ENCODE measurements around the gene PRKCD. TPM values are rescaled to one million over a fixed set of nuclear protein-coding genes. Genes with fewer than 3 reads are reported as not detected.

Gene PRKCD
- total RNA-seq, 1 donor from 2014 or later: 3.7 TPM

GRCh38 chr3:53178246-53178645, 17.2 kb downstream of the PRKCD start:
- Histone ChIP-seq H3K4me3 (ENCODE audit: low read length in 3 of 3) (no peak overlapping the region), H3K9ac (ENCODE audit: low read depth in 1 of 3, low read length in 3 of 3) (no peak overlapping the region), H3K9me3 (ENCODE audit: control insufficient read depth in 3 of 3, low read length in 3 of 3) (no peaks in the 10 kb centered on the region), H3K27ac (ENCODE audit: low read depth, low read length) (no peak overlapping the region), H3K27me3 (ENCODE audit: control insufficient read depth in 3 of 3, insufficient read depth in 3 of 3, low read length in 3 of 3) (no peaks in the 10 kb centered on the region), H3K4me1 (ENCODE audit: control insufficient read depth in 3 of 3, insufficient read depth in 3 of 3, low read length in 3 of 3) (no peaks in the 10 kb centered on the region), H3K36me3 (ENCODE audit: control insufficient read depth in 3 of 3, insufficient read depth in 3 of 3, low read length in 3 of 3) (peaks cover 9 to 22% (median 13%) of the 10 kb centered on the region in 3 donors)

- H3K27me3 ChIP-seq (ENCODE audit: control insufficient read depth in 3 of 3, insufficient read depth in 3 of 3, low read length in 3 of 3): no peaks in the 10 kb centered on the region
- H3K4me1 ChIP-seq (ENCODE audit: control insufficient read depth in 3 of 3, insufficient read depth in 3 of 3, low read length in 3 of 3): no peaks in the 10 kb centered on the region
- H3K9ac ChIP-seq (ENCODE audit: low read depth in 1 of 3, low read length in 3 of 3): no peak overlapping the region
- H3K9me3 ChIP-seq (ENCODE audit: control insufficient read depth in 3 of 3, low read length in 3 of 3): no peaks in the 10 kb centered on the region
- H3K36me3 ChIP-seq (ENCODE audit: control insufficient read depth in 3 of 3, insufficient read depth in 3 of 3, low read length in 3 of 3): peaks cover 9 to 22% (median 16%) of the 10 kb centered on the region in 3 donors
- no peak overlapping the region for H3K27ac ChIP-seq (ENCODE audit: low read depth, low read length)
- H3K4me3 ChIP-seq (ENCODE audit: low read length in 3 of 3): no peak overlapping the region
These were observed 18.6 kb downstream of the PRKCD start for GRCh38 chr3:53179580-53179979.

- no peaks in the 10 kb centered on the region for H3K4me1 ChIP-seq (ENCODE audit: control insufficient read depth in 3 of 3, insufficient read depth in 3 of 3, low read length in 3 of 3)
- no peak overlapping the region for H3K27ac ChIP-seq (ENCODE audit: low read depth, low read length)
- H3K36me3 ChIP-seq (ENCODE audit: control insufficient read depth in 3 of 3, insufficient read depth in 3 of 3, low read length in 3 of 3): peaks cover 9 to 22% (median 18%) of the 10 kb centered on the region in 3 donors
- H3K4me3 ChIP-seq (ENCODE audit: low read length in 3 of 3): no peak overlapping the region
- no peaks in the 10 kb centered on the region for H3K27me3 ChIP-seq (ENCODE audit: control insufficient read depth in 3 of 3, insufficient read depth in 3 of 3, low read length in 3 of 3)
- no peak overlapping the region for H3K9ac ChIP-seq (ENCODE audit: low read depth in 1 of 3, low read length in 3 of 3)
- no peaks in the 10 kb centered on the region for H3K9me3 ChIP-seq (ENCODE audit: control insufficient read depth in 3 of 3, low read length in 3 of 3)
These were observed 19.5 kb downstream of the PRKCD start for GRCh38 chr3:53180305-53181023.

- no peaks in the 10 kb centered on the region for H3K4me1 ChIP-seq (ENCODE audit: control insufficient read depth in 3 of 3, insufficient read depth in 3 of 3, low read length in 3 of 3)
- no peaks in the 10 kb centered on the region for H3K9me3 ChIP-seq (ENCODE audit: control insufficient read depth in 3 of 3, low read length in 3 of 3)
- peaks cover 9 to 24% (median 18%) of the 10 kb centered on the region in 3 donors for H3K36me3 ChIP-seq (ENCODE audit: control insufficient read depth in 3 of 3, insufficient read depth in 3 of 3, low read length in 3 of 3)
- H3K9ac ChIP-seq (ENCODE audit: low read depth in 1 of 3, low read length in 3 of 3): no peak overlapping the region
- no peak overlapping the region for H3K4me3 ChIP-seq (ENCODE audit: low read length in 3 of 3)
- no peak overlapping the region for H3K27ac ChIP-seq (ENCODE audit: low read depth, low read length)
- no peaks in the 10 kb centered on the region for H3K27me3 ChIP-seq (ENCODE audit: control insufficient read depth in 3 of 3, insufficient read depth in 3 of 3, low read length in 3 of 3)
These were observed 20.0 kb downstream of the PRKCD start for GRCh38 chr3:53181024-53181371.

GRCh38 chr3:53181528-53181927, 20.5 kb downstream of the PRKCD start:
- Histone ChIP-seq H3K4me3 (ENCODE audit: low read length in 3 of 3) (no peak overlapping the region), H3K9me3 (ENCODE audit: control insufficient read depth in 3 of 3, low read length in 3 of 3) (no peaks in the 10 kb centered on the region), H3K27ac (ENCODE audit: low read depth, low read length) (no peak overlapping the region), H3K4me1 (ENCODE audit: control insufficient read depth in 3 of 3, insufficient read depth in 3 of 3, low read length in 3 of 3) (no peaks in the 10 kb centered on the region), H3K27me3 (ENCODE audit: control insufficient read depth in 3 of 3, insufficient read depth in 3 of 3, low read length in 3 of 3) (no peaks in the 10 kb centered on the region), H3K36me3 (ENCODE audit: control insufficient read depth in 3 of 3, insufficient read depth in 3 of 3, low read length in 3 of 3) (peaks cover 9 to 26% (median 19%) of the 10 kb centered on the region in 3 donors), H3K9ac (ENCODE audit: low read depth in 1 of 3, low read length in 3 of 3) (no peak overlapping the region)

- Histone ChIP-seq H3K36me3 (ENCODE audit: control insufficient read depth in 3 of 3, insufficient read depth in 3 of 3, low read length in 3 of 3) (peaks cover 20 to 30% (median 21%) of the 10 kb centered on the region in 3 donors), H3K9me3 (ENCODE audit: control insufficient read depth in 3 of 3, low read length in 3 of 3) (no peaks in the 10 kb centered on the region), H3K4me1 (ENCODE audit: control insufficient read depth in 3 of 3, insufficient read depth in 3 of 3, low read length in 3 of 3) (no peaks in the 10 kb centered on the region)
These were observed 21.9 kb downstream of the PRKCD start for GRCh38 chr3:53182764-53183355.

GRCh38 chr3:53183514-53183913, 22.5 kb downstream of the PRKCD start:
- no peak overlapping the region for H3K27ac ChIP-seq (ENCODE audit: low read depth, low read length)
- H3K9ac ChIP-seq (ENCODE audit: low read depth in 1 of 3, low read length in 3 of 3): no peak overlapping the region
- no peak overlapping the region for H3K4me3 ChIP-seq (ENCODE audit: low read length in 3 of 3)
- H3K9me3 ChIP-seq (ENCODE audit: control insufficient read depth in 3 of 3, low read length in 3 of 3): no peaks in the 10 kb centered on the region
- no peaks in the 10 kb centered on the region for H3K27me3 ChIP-seq (ENCODE audit: control insufficient read depth in 3 of 3, insufficient read depth in 3 of 3, low read length in 3 of 3)
- peaks cover 19 to 30% (median 20%) of the 10 kb centered on the region in 3 donors for H3K36me3 ChIP-seq (ENCODE audit: control insufficient read depth in 3 of 3, insufficient read depth in 3 of 3, low read length in 3 of 3)
- H3K4me1 ChIP-seq (ENCODE audit: control insufficient read depth in 3 of 3, insufficient read depth in 3 of 3, low read length in 3 of 3): no peaks in the 10 kb centered on the region

More at GRCh38 chr3:53182764-53183355, 21.9 kb downstream of the PRKCD start:
- H3K27ac ChIP-seq (ENCODE audit: low read depth, low read length): no peak overlapping the region
- H3K9ac ChIP-seq (ENCODE audit: low read depth in 1 of 3, low read length in 3 of 3): no peak overlapping the region
- no peaks in the 10 kb centered on the region for H3K27me3 ChIP-seq (ENCODE audit: control insufficient read depth in 3 of 3, insufficient read depth in 3 of 3, low read length in 3 of 3)
- H3K4me3 ChIP-seq (ENCODE audit: low read length in 3 of 3): no peak overlapping the region

GRCh38 chr3:53184701-53185100, 23.7 kb downstream of the PRKCD start:
- peaks cover 18 to 36% (median 20%) of the 10 kb centered on the region in 3 donors for H3K36me3 ChIP-seq (ENCODE audit: control insufficient read depth in 3 of 3, insufficient read depth in 3 of 3, low read length in 3 of 3)
- no peaks in the 10 kb centered on the region for H3K9me3 ChIP-seq (ENCODE audit: control insufficient read depth in 3 of 3, low read length in 3 of 3)
- no peaks in the 10 kb centered on the region for H3K27me3 ChIP-seq (ENCODE audit: control insufficient read depth in 3 of 3, insufficient read depth in 3 of 3, low read length in 3 of 3)
- H3K9ac ChIP-seq (ENCODE audit: low read depth in 1 of 3, low read length in 3 of 3): no peak overlapping the region
- no peaks in the 10 kb centered on the region for H3K4me1 ChIP-seq (ENCODE audit: control insufficient read depth in 3 of 3, insufficient read depth in 3 of 3, low read length in 3 of 3)
- no peak overlapping the region for H3K27ac ChIP-seq (ENCODE audit: low read depth, low read length)
- H3K4me3 ChIP-seq (ENCODE audit: low read length in 3 of 3): no peak overlapping the region

GRCh38 chr3:53185761-53186465, 24.9 kb downstream of the PRKCD start:
- Histone ChIP-seq H3K36me3 (ENCODE audit: control insufficient read depth in 3 of 3, insufficient read depth in 3 of 3, low read length in 3 of 3) (peaks cover 15 to 29% (median 17%) of the 10 kb centered on the region in 3 donors), H3K4me1 (ENCODE audit: control insufficient read depth in 3 of 3, insufficient read depth in 3 of 3, low read length in 3 of 3) (no peaks in the 10 kb centered on the region), H3K27me3 (ENCODE audit: control insufficient read depth in 3 of 3, insufficient read depth in 3 of 3, low read length in 3 of 3) (no peaks in the 10 kb centered on the region), H3K27ac (ENCODE audit: low read depth, low read length) (no peak overlapping the region), H3K9ac (ENCODE audit: low read depth in 1 of 3, low read length in 3 of 3) (no peak overlapping the region), H3K4me3 (ENCODE audit: low read length in 3 of 3) (no peak overlapping the region), H3K9me3 (ENCODE audit: control insufficient read depth in 3 of 3, low read length in 3 of 3) (no peaks in the 10 kb centered on the region)

- Histone ChIP-seq H3K9ac (ENCODE audit: low read depth in 1 of 3, low read length in 3 of 3) (no peak overlapping the region), H3K9me3 (ENCODE audit: control insufficient read depth in 3 of 3, low read length in 3 of 3) (no peaks in the 10 kb centered on the region), H3K36me3 (ENCODE audit: control insufficient read depth in 3 of 3, insufficient read depth in 3 of 3, low read length in 3 of 3) (peaks cover 11 to 27% (median 13%) of the 10 kb centered on the region in 3 donors), H3K4me1 (ENCODE audit: control insufficient read depth in 3 of 3, insufficient read depth in 3 of 3, low read length in 3 of 3) (no peaks in the 10 kb centered on the region), H3K4me3 (ENCODE audit: low read length in 3 of 3) (no peak overlapping the region), H3K27ac (ENCODE audit: low read depth, low read length) (no peak overlapping the region), H3K27me3 (ENCODE audit: control insufficient read depth in 3 of 3, insufficient read depth in 3 of 3, low read length in 3 of 3) (no peaks in the 10 kb centered on the region)
These were observed 25.7 kb downstream of the PRKCD start for GRCh38 chr3:53186726-53187125.
